ENCODE measurements around the gene SEC24B. TPM values are rescaled to one million over a fixed set of nuclear protein-coding genes. Genes with fewer than 3 reads are reported as not detected.
"Not testable (repeated sequence)": the region's sequence is repeated elsewhere in the genome, so short reads cannot be mapped to it uniquely, and the experiment has no call there.

SEC24B gene
- polyA plus RNA-seq, 3 donors: 39.2 to 43.7 (median 42.3) TPM

- no peak for DNase-seq
Measured at GRCh38 chr4:109494563-109494962, 60.9 kb downstream of the SEC24B start.

GRCh38 chr4:109495514-109495913 lies 61.9 kb downstream of the SEC24B start:
- DNase-seq: no peak

- no peak for DNase-seq
Measured at GRCh38 chr4:109496875-109497274, 63.3 kb downstream of the SEC24B start.

- DNase-seq: no peak
Measured at GRCh38 chr4:109497511-109497910, 63.9 kb downstream of the SEC24B start.

- DNase-seq: no peak
Measured at GRCh38 chr4:109499513-109499912, 65.9 kb downstream of the SEC24B start.

GRCh38 chr4:109506890-109507289 lies 73.3 kb downstream of the SEC24B start:
- DNase-seq: no peak

GRCh38 chr4:109510687-109511086 lies 77.1 kb downstream of the SEC24B start:
- no peak for DNase-seq

GRCh38 chr4:109511414-109511813 lies 77.8 kb downstream of the SEC24B start:
- no peak for DNase-seq

GRCh38 chr4:109513368-109513767 lies 79.8 kb downstream of the SEC24B start:
- DNase-seq: not testable (repeated sequence)

- no peak for DNase-seq
Measured at GRCh38 chr4:109532182-109532581, 98.6 kb downstream of the SEC24B start.

GRCh38 chr4:109545401-109545800 lies 111.8 kb downstream of the SEC24B start:
- DNase-seq: no peak

- no peak for DNase-seq
Measured at GRCh38 chr4:109547394-109547793, 113.8 kb downstream of the SEC24B start.

GRCh38 chr4:109548655-109549054 lies 115.0 kb downstream of the SEC24B start:
- DNase-seq: no peak

GRCh38 chr4:109552237-109552636 lies 118.6 kb downstream of the SEC24B start:
- DNase-seq: no peak

GRCh38 chr4:109553130-109553529 lies 119.5 kb downstream of the SEC24B start:
- no peak for DNase-seq

GRCh38 chr4:109554971-109555370 lies 121.4 kb downstream of the SEC24B start:
- DNase-seq: no peak

GRCh38 chr4:109557433-109557832 lies 123.8 kb downstream of the SEC24B start:
- no peak for DNase-seq

- DNase-seq: not testable (repeated sequence)
Measured at GRCh38 chr4:109558095-109558494, 124.5 kb downstream of the SEC24B start.

GRCh38 chr4:109559625-109559982 lies 126.0 kb downstream of the SEC24B start:
- peak; percentile 27 for DNase-seq

GRCh38 chr4:109559983-109560686 lies 126.5 kb downstream of the SEC24B start, which contains the start of gene MCUB:
Gene MCUB (plus strand): TSS chr4:109560246. CDS start chr4:109560338, 92 bp downstream.
- peak; percentile 75 for DNase-seq

GRCh38 chr4:109560687-109561461 lies 127.3 kb downstream of the SEC24B start:
- DNase-seq: peak; percentile 27

- DNase-seq: no peak
Measured at GRCh38 chr4:109562457-109563239, 129.0 kb downstream of the SEC24B start.
